Ishikawa (cell line): ENCODE results near the gene BACH2.

ENCODE experiments used
- CEBPB ChIP-seq: IDR thresholded peaks from 2 replicates; pipeline ENCODE4 v1.6.1; 2012
- CREB1 ChIP-seq: IDR thresholded peaks from 2 replicates; pipeline ENCODE4 v1.6.1; 2012; ENCODE audit warnings: low read depth
- EP300 ChIP-seq: IDR thresholded peaks from 2 replicates; pipeline ENCODE4 v1.6.1; 2012; ENCODE audit warnings: borderline replicate concordance
- FOXM1 ChIP-seq: IDR thresholded peaks from 2 replicates; pipeline ENCODE4 v1.6.1; 2012; ENCODE audit warnings: low read depth, borderline replicate concordance
- NFIC ChIP-seq: IDR thresholded peaks from 2 replicates; pipeline ENCODE4 v1.6.1; 2012
- RAD21 ChIP-seq: IDR thresholded peaks from 2 replicates; pipeline ENCODE4 v1.6.1; 2012; ENCODE audit warnings: low read depth
- TAF1 ChIP-seq: IDR thresholded peaks from 2 replicates; pipeline ENCODE4 v1.6.1; 2012; ENCODE audit warnings: low read depth, mild to moderate bottlenecking
- TCF12 ChIP-seq: IDR thresholded peaks from 2 replicates; pipeline ENCODE4 v1.6.1; 2012; ENCODE audit warnings: low read depth
- TEAD4 ChIP-seq: IDR thresholded peaks from 2 replicates; pipeline ENCODE4 v1.6.1; 2012
- YY1 ChIP-seq: IDR thresholded peaks from 2 replicates; pipeline ENCODE4 v1.6.1; 2012; ENCODE audit warnings: low read depth
- ZBTB7A ChIP-seq: IDR thresholded peaks from 2 replicates; pipeline ENCODE4 v1.6.1; 2012; ENCODE audit warnings: low read depth
- TF ChIP-seq, protein P1 (sequence below): IDR thresholded peaks from 2 replicates; pipeline ENCODE4 v1.6.1; 2012
- TF ChIP-seq, protein P2 (sequence below): IDR thresholded peaks from 2 replicates; pipeline ENCODE4 v1.6.1; 2012; ENCODE audit warnings: low read depth, mild to moderate bottlenecking
- TF ChIP-seq, protein P3 (sequence below): IDR thresholded peaks from 2 replicates; pipeline ENCODE4 v1.6.1; 2012

DNA sequence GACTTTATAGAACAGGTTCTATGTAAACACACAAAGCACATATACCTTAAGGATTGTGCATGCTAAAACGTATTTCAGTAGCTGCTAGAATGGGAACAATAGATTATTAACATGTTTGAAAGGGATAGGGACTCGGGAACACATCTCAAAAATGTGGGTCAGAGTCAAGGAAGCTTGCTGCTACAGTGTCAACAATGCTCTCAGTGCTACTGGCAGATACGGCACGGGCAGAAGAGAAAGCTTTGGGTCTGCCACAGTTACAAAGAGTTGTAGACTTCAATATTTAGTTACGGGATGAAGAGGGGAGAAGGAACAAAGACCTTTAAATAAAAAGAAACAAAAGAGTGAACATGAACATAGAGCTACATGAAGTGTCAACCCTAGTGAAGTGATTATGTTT lies 170.5 kb downstream of the BACH2 start:
- TF ChIP-seq, protein P1, sequence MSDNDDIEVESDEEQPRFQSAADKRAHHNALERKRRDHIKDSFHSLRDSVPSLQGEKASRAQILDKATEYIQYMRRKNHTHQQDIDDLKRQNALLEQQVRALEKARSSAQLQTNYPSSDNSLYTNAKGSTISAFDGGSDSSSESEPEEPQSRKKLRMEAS: no peak
- TF ChIP-seq EP300 (no peak), RAD21 (no peak), TCF12 (no peak), FOXM1 (no peak), ZBTB7A (no peak), TAF1 (no peak), CEBPB (no peak), NFIC (no peak), YY1 (no peak), CREB1 (no peak), TEAD4 (no peak)
- TF ChIP-seq, protein P2, sequence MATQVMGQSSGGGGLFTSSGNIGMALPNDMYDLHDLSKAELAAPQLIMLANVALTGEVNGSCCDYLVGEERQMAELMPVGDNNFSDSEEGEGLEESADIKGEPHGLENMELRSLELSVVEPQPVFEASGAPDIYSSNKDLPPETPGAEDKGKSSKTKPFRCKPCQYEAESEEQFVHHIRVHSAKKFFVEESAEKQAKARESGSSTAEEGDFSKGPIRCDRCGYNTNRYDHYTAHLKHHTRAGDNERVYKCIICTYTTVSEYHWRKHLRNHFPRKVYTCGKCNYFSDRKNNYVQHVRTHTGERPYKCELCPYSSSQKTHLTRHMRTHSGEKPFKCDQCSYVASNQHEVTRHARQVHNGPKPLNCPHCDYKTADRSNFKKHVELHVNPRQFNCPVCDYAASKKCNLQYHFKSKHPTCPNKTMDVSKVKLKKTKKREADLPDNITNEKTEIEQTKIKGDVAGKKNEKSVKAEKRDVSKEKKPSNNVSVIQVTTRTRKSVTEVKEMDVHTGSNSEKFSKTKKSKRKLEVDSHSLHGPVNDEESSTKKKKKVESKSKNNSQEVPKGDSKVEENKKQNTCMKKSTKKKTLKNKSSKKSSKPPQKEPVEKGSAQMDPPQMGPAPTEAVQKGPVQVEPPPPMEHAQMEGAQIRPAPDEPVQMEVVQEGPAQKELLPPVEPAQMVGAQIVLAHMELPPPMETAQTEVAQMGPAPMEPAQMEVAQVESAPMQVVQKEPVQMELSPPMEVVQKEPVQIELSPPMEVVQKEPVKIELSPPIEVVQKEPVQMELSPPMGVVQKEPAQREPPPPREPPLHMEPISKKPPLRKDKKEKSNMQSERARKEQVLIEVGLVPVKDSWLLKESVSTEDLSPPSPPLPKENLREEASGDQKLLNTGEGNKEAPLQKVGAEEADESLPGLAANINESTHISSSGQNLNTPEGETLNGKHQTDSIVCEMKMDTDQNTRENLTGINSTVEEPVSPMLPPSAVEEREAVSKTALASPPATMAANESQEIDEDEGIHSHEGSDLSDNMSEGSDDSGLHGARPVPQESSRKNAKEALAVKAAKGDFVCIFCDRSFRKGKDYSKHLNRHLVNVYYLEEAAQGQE: no peak
- TF ChIP-seq, protein P3, sequence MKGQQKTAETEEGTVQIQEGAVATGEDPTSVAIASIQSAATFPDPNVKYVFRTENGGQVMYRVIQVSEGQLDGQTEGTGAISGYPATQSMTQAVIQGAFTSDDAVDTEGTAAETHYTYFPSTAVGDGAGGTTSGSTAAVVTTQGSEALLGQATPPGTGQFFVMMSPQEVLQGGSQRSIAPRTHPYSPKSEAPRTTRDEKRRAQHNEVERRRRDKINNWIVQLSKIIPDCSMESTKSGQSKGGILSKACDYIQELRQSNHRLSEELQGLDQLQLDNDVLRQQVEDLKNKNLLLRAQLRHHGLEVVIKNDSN: no peak
